ENCODE data around the gene NUP153. TPM values are rescaled to one million over a fixed set of nuclear protein-coding genes. Genes with fewer than 3 reads are reported as not detected.

NUP153 gene
- total and polyA plus RNA-seq, 12 donors, result 5.3 to 30.5 (median 25.4) TPM

GRCh38 chr6:17705428-17705777 lies 1.3 kb downstream of the NUP153 start:
- Histone ChIP-seq H3K36me3 (no peaks in the 10 kb centered on the region), H3K4me1 (peaks cover 3 to 60% (median 47%) of the 10 kb centered on the region in 9 donors), H3K4me3 (peak overlapping the region; percentile 71 to 100 (median 96)), H3K27ac (peak overlapping the region; percentile 94 to 100 (median 99)), H3K27me3 (no peaks in the 10 kb centered on the region), H3K9me3 (no peaks in the 10 kb centered on the region)
- no peak for TF ChIP-seq CTCF (IDR thresholded peaks at IDR 0.05)
- 0% methylated on average over 10 of the region's 10 CpGs for WGBS, 2 donors
- intact Hi-C loops (cut with DNase I), result loop anchor here in 3 of 10 donors (5.0 to 10.0 kb wide), 3 partner anchors 103 to 449 kb away; partner anchors contain the start of genes FAM8A1 (in 1 of the 3), KDM1B (in 1 of the 3), KIF13A (in 1 of the 3) and TPMT (in 1 of the 3)
- ATAC-seq (peak; percentile 9 to 59 (median 32)), DNase-seq (peak in 1 of 2 donors; percentile 64)

DNA sequence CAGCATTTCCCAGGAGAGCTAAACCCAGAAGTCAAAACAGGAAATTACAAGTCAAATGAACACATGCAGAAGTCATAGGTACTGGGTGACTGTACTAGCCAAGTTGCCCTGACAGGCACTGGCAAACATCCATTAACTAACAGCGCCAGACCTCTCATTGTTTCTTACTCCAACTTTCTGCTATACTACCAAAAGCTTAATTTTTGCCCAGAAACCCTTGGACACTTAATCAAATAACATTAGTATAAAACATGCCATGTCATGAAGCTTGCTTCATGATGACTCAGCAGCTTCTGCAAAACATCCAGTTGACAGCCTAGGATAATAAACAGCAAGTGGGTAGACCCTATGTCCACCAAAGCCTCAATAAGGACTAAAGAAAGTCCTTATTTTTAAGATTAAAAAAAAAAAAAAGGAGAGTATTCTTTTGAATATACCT lies 3.5 kb downstream of the NUP153 start:
- 21 to 37% methylated on average over 1 of the region's 1 CpG for whole genome bisulfite sequencing, 2 donors
- DNase-seq (peak in 1 of 2 donors; percentile 10), ATAC-seq (no peak)
- Histone ChIP-seq H3K36me3 (peaks cover 0 to 9% (median 0%) of the 10 kb centered on the region in 9 donors), H3K4me1 (peaks cover 3 to 75% (median 57%) of the 10 kb centered on the region in 9 donors), H3K27me3 (no peaks in the 10 kb centered on the region), H3K27ac (peak overlapping the region in 8 of 10 donors; percentile 1 to 100 (median 66)), H3K4me3 (peak overlapping the region in 2 of 10 donors; percentile 12 to 17), H3K9me3 (no peaks in the 10 kb centered on the region)
- TF ChIP-seq CTCF (IDR thresholded peaks at IDR 0.05), result no peak
- intact Hi-C loops (cut with DNase I), result loop anchor here in 3 of 10 donors (5.0 to 10.0 kb wide), 4 partner anchors 81 to 452 kb away; partner anchors contain the start of genes FAM8A1 (in 1 of the 3), KDM1B (in 1 of the 3), KIF13A (in 1 of the 3) and TPMT (in 1 of the 3)

DNA sequence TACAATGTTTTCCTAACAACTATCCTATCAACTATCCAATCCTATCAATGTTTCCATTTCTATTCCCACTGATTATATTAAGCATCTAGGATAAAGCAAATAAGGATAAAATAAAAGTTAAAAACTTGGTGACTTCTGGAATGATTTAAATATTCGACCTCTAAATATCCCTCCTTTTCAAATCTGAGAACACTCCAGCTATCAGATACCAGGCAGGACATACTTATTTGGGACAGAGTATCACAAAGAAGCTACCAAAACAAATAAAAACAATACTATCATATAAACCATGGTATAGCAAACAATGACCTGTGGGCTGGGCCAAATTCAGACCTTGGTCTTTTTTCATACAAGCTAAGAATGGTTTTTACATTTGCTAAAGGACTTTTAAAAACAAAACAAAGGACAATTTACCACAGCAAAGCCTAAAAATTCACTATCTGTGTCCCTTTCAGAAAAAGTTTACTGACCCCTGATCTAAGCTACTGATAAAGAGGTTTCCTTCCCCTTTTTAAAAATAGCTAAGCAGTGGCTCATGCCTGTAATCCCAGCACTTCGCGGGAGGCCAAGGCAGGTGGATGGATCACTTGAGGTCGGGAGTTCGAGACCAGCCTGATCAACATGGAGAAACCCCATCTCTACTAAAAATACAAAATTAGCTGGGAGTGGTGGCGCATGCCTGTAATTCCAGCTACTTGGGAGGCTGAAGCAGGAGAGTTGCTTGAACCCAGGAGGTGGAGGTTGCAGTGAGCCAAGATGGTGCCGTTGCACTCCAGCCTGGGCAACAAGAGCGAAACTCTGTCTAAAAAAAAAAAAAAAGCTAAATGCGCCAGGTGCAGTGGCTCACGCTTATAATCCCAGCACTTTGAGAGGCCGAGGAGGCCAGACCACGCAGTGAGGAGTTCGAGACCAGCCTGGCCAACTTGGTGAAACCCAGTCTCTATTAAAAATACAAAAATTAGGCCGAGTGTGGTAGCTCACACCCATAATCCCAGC lies 6.0 kb downstream of the NUP153 start:
- intact Hi-C loops (cut with DNase I), result loop anchor here in 3 of 10 donors (5.0 to 10.0 kb wide), 4 partner anchors 78 to 454 kb away; partner anchors contain the start of genes FAM8A1 (in 1 of the 3), KDM1B (in 1 of the 3), KIF13A (in 1 of the 3) and TPMT (in 1 of the 3)
- Histone ChIP-seq H3K36me3 (peaks cover 0 to 9% (median 0%) of the 10 kb centered on the region in 9 donors), H3K27me3 (no peaks in the 10 kb centered on the region), H3K4me3 (no peak overlapping the region), H3K27ac (peak overlapping the region in 7 of 10 donors; percentile 4 to 49 (median 38)), H3K4me1 (peaks cover 3 to 84% (median 53%) of the 10 kb centered on the region in 9 donors), H3K9me3 (no peaks in the 10 kb centered on the region)
- ATAC-seq (no peak), DNase-seq (no peak)
- WGBS, 2 donors, result 80 to 87% methylated on average over 14 of the region's 14 CpGs
- no peak for TF ChIP-seq CTCF (IDR thresholded peaks at IDR 0.05)

DNA sequence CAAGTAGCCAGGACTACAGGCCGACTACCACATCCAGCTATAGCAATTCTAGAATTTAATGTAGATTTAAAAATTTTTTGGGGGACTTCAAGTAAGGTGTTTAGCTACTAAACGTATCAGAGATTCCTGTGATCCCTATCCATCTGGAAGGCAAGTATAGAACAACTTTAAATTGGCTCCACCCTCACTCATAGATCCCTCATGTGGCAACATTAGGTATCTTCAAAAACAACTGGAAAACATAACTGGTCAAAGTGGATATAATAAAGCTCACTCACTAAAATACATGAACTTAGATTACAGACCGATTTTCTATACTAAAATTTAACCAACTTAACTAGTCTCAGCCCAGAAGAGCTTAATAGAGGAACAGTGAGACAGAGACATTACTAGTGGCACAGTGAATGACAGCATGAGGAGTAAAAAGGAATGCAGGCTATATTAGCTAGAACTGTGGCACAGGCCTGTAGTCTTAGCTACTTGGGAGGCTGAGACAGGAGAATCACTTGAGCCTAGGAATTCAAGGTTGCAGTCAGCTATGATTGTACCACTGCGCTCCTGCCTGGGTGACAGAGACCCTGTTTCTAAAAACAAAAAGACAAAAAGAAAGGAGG lies 14.7 kb downstream of the NUP153 start:
- Histone ChIP-seq H3K27ac (no peak overlapping the region), H3K36me3 (peaks cover 0 to 14% (median 0%) of the 10 kb centered on the region in 9 donors), H3K9me3 (no peaks in the 10 kb centered on the region), H3K4me1 (peaks cover 0 to 31% (median 3%) of the 10 kb centered on the region in 9 donors), H3K4me3 (no peak overlapping the region), H3K27me3 (no peaks in the 10 kb centered on the region)
- intact Hi-C loops (cut with DNase I), result no loop called here
- DNase-seq (no peak), ATAC-seq (no peak)
- TF ChIP-seq CTCF (IDR thresholded peaks at IDR 0.05), result no peak
- WGBS, 2 donors, result 92 to 95% methylated on average over 4 of the region's 4 CpGs
